Measurements from ENCODE around the gene SBF2. TPM values are rescaled to one million over a fixed set of nuclear protein-coding genes. Genes with fewer than 3 reads are reported as not detected.

Gene SBF2
- total RNA-seq, 1 donor from 2014 or later = 26.2 TPM

DNA sequence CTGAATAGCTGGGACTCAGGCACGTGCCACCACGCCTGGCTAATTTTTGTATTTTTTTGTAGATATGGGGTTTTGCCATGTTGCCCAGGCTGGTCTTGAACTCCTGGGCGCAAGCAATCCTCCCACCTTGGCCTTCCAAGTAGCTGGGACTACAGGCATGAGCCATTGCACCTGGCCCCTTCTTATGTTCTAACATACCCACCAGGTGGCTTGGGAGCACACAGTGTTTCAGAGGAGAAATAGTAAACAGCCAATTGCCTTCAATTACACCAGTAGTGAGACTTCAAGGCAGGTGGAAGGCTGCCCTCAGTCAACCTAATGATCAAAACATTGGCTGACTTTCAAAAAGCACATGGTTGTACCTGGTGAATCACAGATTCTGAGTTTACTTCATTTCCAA lies 462.9 kb downstream of the SBF2 start:
- no peak for DNase-seq (ENCODE audit: low read depth)
- TF ChIP-seq, protein P1, sequence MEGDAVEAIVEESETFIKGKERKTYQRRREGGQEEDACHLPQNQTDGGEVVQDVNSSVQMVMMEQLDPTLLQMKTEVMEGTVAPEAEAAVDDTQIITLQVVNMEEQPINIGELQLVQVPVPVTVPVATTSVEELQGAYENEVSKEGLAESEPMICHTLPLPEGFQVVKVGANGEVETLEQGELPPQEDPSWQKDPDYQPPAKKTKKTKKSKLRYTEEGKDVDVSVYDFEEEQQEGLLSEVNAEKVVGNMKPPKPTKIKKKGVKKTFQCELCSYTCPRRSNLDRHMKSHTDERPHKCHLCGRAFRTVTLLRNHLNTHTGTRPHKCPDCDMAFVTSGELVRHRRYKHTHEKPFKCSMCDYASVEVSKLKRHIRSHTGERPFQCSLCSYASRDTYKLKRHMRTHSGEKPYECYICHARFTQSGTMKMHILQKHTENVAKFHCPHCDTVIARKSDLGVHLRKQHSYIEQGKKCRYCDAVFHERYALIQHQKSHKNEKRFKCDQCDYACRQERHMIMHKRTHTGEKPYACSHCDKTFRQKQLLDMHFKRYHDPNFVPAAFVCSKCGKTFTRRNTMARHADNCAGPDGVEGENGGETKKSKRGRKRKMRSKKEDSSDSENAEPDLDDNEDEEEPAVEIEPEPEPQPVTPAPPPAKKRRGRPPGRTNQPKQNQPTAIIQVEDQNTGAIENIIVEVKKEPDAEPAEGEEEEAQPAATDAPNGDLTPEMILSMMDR (conservative IDR thresholded peaks at IDR 0.05; ENCODE audit: low read depth, low read length) = no peak
- H3K4me3 ChIP-seq (ENCODE audit: low read depth, low read length) = no peak overlapping the region

DNA sequence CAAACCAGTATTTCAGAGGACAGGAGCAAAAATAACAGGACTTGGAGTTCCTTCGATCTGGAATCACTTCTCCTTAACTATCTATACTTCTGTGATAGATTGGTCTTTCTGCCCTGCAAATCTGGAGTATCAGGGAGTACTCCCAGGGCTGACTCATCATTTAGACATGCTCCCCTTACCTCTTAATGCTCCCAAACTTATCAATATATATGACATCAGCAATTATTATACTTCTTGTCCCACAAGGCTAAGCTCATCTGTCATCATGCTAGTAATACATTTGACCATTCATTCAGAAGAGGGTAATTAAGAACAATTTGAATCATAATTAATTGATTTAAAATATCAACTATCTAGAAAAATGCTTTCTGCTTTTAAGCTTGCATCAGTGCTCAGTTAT lies 466.3 kb downstream of the SBF2 start:
- no peak for DNase-seq (ENCODE audit: low read depth)
- no peak overlapping the region for H3K4me3 ChIP-seq (ENCODE audit: low read depth, low read length)
- TF ChIP-seq, protein P1 (conservative IDR thresholded peaks at IDR 0.05; ENCODE audit: low read depth, low read length) = no peak

DNA sequence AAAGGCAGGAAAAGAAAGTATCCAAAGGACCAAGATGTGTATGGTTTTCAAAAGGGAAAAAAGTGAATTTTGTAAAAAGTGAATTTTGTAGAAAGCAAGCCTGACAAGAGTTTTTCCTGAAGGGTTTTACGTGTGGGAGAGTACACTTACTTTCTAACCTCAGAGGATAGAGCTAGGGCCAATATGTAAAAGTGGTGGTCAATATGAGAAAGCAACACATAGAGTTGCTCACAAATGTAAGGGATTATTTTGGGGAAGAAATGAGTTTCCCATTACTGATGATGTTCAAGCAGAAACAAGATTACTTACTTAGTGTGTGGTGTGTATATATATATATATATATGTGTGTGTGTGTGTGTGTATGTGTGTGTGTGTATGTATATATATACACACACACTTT lies 467.6 kb downstream of the SBF2 start:
- TF ChIP-seq, protein P1 (conservative IDR thresholded peaks at IDR 0.05; ENCODE audit: low read depth, low read length) = no peak
- no peak overlapping the region for H3K4me3 ChIP-seq (ENCODE audit: low read depth, low read length)
- DNase-seq (ENCODE audit: low read depth) = no peak

DNA sequence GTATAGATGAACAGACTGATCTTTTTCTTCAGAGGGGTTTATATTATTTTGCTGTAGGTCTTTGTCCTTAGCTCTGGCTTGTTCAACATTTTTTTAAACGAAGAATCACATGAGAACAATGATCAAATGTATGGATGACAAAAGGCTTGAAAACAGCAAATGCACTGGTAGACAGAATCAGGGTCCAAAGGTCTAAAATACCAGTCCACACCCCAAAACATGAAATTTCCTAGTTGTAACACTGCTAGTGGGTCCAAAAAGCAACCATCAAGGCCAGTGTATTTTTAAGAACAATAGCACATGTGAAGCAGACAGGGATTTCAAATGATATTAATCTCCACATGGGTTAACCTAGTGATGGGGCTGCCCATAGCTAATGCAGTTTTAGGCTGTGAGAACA lies 468.1 kb downstream of the SBF2 start:
- no peak overlapping the region for H3K4me3 ChIP-seq (ENCODE audit: low read depth, low read length)
- TF ChIP-seq, protein P1 (conservative IDR thresholded peaks at IDR 0.05; ENCODE audit: low read depth, low read length) = no peak
- DNase-seq (ENCODE audit: low read depth) = no peak

DNA sequence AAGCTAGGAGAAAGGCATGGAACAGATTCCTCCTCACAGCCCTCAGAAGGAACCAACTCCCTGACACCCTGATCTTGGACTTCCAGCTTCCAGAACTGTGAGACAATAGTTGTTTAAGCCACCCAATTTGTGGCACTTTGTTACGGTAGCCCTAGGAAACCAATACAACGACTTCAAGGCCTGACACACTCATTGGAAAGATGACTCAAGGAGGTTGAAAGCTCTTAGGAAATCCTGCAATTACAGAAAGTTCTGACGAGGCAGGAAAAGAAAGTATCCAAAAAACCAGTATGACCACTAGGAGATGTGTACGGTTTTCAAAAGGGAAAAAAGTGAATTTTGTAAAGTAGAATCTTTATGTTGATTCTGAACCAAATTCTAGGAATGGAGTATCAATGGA lies 468.7 kb downstream of the SBF2 start:
- no peak for DNase-seq (ENCODE audit: low read depth)
- no peak overlapping the region for H3K4me3 ChIP-seq (ENCODE audit: low read depth, low read length)

DNA sequence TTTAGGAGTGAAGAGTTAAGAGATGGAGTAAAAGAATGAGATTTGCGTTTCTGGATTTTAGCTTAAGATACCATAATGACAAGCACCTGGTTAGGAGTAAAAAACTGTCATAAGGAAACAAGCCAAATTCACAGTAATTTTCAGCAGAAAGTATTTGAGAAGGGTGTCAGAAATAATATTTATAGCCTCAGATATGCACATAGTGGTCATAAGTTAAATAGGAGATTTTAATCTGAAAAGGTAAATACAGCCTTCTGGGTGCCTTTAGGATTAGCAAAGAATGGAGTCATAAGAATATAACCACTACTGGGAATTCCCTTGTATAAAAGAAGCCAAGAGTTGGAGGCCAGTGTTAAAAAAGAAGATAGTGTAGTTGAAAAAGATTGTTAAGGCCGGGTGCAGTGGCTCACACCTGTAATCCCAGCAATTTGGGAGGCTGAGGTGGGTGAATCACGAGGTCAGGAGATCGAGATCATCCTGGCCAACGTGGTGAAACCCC lies 470.1 kb downstream of the SBF2 start:
- no peak for DNase-seq (ENCODE audit: low read depth)
- H3K4me3 ChIP-seq (ENCODE audit: low read depth, low read length) = no peak overlapping the region
- TF ChIP-seq, protein P1 (conservative IDR thresholded peaks at IDR 0.05; ENCODE audit: low read depth, low read length) = no peak

More for the DNA sequence above, 468.7 kb downstream of the SBF2 start:
- TF ChIP-seq, protein P1 (conservative IDR thresholded peaks at IDR 0.05; ENCODE audit: low read depth, low read length) = no peak

DNA sequence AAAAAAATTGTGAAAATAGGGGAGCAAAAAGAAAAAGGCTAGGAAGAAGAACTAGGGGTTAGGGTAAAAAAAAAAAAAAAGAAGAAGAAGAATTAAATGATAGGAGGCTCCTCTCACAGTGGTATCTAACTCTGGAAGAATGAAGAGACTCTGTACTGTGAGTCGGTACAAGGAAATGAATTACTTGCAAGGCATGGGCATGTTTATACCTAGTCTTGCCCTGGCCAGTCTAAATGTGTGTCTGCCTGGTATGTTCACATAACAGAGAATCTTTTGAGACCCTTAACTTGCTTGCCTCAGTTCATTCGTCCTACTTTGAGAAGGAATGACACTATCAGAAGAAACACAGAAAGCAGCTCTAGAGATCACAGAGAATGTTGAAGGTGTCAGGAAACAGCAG lies 470.6 kb downstream of the SBF2 start:
- no peak overlapping the region for H3K4me3 ChIP-seq (ENCODE audit: low read depth, low read length)
- TF ChIP-seq, protein P1 (conservative IDR thresholded peaks at IDR 0.05; ENCODE audit: low read depth, low read length) = no peak
- no peak for DNase-seq (ENCODE audit: low read depth)

All from epithelial cell of proximal tubule (primary cell).